ENCODE data around the gene NLRP6.

GRCh38 chr11:292211-293121 lies 14.3 kb downstream of the NLRP6 start:
- TF ChIP-seq CTCF (IDR thresholded peaks at IDR 0.05) (no peak), POLR2A (IDR thresholded peaks at IDR 0.05) (no peak)

All from esophagus squamous epithelium (tissue), 4 donors.